NCI-H2029 (cell line): ENCODE measurements around the gene SPHK2.
A peak's percentile ranks its signal among the peaks of the same experiment; 100 is the strongest.
"Not testable (repeated sequence)": the region's sequence is repeated elsewhere in the genome, so short reads cannot be mapped to it uniquely, and the experiment has no call there.

ENCODE experiments used
- DNase-seq: peaks from one replicate; lab custom pipeline; 2025; lab: John Stamatoyannopoulos, UW

SPHK2 gene

DNA sequence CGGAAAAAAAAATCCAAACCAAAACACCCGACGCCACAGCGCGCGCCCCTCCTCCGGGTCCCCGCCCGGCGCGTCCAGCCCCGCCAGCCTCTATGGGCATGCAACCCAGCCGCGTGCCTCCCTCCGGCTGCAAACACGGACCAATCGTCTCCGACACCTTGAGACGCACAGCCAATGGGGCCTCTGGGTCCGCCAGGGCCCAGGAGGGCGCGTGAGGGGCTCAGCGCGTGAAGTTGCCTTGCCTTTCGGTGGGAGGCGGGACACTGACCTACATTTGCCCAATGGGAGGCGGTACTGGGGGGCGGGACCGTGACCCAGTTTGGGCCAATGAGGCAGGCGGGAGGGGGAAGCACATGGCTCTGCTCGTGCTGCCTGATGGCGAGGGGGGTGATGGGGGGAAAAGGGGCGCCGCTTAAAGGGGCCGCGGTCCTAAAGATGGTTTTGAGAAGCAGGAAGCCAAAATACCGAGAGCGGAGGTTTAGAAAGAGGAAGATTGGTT lies 18.2 kb downstream of the SPHK2 start:
- peak; percentile 99 for DNase-seq

DNA sequence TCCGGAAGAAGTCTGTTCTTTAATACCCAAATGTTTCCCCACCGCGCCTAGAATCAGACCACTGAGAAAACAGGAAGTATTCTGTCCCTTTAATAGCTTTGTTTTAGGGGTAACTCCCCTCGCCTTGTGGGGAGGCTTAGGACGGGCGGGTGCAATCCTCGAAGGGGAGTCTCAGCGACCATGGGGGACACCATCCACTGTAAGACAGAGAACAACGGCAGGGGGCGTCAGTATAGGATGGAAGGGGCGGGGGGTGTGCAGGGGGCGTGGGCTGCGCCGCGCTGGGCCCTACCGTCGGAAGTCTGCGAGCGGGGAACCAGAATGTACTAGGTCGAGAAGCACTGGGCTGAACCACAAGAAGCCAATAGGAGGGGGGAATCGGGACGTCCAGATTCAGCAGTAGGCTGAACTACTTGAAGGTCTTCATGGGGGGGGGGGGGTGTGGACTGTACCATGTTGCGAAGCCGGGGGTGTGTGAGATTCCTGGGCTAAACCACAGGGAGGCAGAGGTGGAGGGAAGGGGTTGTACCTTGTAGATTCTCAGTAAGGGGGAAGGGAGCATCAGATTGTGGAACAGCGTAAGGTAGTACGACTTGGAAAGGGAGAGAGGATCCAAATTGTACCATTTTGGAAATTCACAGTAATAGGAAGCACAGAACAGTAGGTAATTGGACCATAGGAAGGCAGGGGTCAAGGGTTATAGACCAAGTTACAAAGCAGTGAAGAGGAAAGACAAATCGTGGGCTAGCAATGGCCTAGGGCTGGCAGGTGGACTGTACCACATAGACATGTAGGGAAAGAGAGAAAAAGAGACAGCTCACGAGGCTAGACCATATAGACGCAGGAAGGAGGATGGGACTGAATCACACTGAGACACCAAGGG lies 18.9 kb downstream of the SPHK2 start:
- peak; percentile 97 for DNase-seq

DNA sequence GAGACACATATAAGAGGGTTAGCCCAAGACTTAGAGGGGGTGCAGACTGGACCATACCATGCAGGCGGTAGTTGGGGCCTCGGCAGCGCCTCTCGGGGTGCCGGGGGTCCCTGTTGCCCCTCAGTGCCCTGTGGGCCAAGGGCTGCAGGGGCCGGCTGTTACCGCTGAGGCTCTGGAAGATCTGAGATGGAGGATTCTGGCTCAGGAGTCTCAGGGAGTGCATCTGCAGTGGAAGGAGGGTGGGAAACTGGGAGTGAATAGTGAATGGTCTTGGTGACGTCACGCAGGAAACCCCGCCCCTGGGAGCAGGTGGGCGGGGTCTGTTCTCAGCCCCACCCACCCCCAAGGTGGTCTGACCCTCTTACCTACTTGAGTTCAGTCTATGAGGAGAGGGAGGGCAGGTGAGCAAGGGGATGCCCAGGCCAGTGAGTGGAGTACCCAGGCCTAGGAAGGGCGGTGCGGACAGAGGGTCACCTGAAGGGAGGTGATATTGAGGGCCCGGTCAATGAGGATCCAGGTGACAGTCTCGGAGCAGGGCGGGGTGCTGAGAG lies 19.6 kb downstream of the SPHK2 start:
- DNase-seq = no peak

DNA sequence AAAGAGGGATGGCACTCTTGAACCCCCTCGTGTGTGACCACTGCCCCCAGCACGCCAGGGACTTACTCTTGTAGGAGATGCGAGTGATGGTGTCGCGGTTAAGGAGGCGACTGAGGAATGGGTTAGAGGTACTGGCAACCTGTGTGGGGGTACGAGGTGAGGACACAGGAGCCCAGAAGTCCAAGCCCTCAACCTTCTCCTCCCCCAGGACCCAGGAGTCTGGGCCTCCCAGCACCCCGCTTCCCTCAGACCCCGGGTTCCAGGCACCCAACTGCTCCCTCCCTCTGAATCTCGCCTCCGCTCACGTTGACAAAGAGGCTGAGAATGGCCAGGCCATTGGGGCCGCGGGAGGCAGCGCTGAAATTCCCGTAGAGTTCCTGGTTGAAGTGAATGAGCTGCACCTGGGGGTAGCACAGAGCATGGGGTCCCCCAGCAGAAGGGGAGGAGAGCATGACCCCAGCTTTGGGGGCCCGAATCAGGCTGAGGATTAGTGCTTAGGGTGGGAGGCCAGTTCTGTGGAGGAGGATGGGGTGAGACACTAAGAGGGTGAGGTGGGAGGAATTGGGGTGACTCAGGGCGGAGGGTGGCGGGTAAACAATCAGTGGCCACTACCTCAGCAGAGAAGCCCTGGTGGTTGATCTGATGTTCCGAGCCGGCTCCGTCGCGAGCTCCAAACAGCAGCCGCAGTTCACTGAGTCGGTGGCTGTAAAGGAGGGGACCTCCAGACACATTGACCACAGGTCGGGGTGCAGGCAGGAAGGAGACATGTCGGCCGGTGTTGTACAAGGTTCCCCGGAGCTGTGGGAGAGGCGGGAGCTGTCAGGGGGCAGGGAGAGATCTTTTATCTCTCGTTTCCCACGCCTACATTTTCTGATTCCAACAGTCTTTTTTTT lies 20.4 kb downstream of the SPHK2 start:
- DNase-seq = no peak

DNA sequence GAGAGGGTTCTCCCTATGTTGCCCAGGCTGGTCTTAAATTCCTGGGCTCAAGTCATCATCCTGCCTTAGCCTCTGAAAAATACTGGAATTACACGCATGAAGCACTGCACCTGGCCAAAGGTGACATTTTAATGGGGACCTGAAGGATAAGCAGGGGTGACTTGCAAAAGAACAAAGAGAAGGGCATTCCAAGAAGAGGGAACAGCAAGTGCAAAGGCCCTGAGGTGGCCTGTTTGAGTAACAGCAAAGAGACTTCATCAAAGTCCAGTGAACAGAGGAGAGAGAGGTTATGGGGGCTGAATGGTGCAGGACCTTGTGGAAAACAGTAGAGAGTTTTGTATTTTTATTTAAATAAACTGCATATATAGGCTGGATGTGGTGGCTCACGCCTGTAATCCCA lies 22.5 kb downstream of the SPHK2 start:
- no peak for DNase-seq

DNA sequence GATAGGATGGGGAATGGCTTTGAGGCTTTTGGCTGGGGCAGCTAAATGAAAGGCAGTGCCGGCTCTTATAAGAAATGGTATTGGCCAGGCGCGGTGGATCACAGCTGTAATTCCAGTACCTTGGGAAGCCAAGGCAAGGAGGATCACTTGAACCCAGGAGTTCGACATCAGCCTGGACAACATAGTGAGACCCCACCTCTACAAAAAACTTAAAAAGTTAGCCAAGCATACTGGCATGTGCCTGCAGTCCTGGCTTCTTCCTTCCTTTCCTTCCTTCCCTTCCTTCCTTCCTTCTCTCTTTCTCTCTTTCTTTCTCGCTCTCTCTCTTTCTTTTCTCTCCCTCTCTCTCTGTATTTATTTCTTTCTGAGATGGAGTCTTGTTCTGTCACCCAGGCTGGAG lies 23.6 kb downstream of the SPHK2 start:
- DNase-seq = no peak

DNA sequence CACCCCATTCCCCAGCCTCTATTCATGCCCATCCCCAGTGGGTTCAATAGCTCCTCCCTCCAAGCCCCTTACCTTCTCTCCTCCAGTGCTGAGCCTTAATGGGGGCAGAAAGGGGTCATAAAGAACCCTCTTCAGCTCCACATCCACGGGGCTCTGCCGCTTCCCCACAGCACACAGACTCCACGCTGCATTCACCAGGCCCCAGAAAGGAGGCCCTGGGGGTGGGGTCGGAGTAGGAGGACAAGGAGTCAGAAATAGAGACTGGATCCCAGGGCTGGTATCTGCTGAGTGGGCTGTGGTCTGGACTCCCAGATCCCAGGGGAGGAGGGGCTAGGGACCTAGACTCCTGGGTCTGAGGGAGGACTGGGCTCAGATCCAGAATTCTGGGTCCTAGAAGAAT lies 25.0 kb downstream of the SPHK2 start:
- no peak for DNase-seq

DNA sequence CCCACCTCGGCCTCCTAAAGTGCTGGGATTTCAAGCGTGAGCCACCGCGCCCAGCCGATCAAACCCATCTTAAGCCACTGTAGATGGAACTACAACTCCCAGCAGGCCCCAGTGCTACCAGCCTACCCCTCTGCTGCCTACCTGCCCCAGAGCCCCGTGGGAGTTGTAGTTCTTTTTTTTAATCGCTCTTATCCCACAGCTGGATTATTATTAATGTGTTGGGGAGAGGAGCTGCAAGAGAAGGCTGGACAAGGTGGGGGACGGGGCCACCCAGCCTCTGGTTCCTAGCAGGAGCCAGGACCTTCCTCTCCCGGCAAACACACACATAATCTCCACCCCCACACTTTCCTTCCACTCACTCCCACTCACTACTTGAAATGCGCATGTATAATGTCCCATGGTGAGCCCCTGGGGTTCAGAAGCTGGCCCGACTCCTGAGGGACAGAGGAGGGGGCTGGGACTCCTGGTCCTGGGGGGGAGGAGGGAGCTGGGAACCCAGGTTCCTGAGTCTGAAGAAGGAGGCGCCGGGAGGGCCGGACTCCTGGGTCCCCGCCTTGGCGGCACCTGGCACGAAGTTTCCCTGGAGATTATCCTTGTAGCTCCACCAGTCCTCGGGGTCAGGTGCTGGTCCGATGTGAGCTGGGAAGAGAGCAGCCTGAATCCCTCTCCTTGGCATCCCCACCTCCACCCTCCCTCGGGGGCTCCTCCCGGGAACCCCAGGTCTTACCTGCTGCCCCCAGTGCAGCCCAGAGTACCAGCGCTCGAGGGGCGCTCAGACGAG lies 25.7 kb downstream of the SPHK2 start:
- peak; percentile 67 for DNase-seq

DNA sequence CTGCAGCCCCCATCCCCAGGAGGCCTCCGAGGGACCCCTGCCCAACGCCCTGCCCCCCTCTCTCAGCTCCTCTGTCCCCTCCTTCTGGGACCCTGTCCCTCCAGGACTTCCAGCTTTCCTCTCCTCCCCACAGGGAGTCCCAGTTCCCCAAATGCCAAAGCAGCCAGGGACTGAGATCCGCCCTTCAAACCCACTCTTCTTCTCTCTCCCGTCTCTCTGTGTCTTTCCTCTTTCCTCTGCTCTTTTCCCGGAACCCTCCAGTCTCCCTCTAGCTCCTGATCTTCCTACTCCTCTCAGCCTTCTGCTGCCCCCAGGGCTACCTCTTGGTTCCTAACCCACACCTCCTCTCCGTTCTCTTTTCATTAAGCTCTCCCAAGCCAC lies 26.3 kb downstream of the SPHK2 start:
- no peak for DNase-seq

DNA sequence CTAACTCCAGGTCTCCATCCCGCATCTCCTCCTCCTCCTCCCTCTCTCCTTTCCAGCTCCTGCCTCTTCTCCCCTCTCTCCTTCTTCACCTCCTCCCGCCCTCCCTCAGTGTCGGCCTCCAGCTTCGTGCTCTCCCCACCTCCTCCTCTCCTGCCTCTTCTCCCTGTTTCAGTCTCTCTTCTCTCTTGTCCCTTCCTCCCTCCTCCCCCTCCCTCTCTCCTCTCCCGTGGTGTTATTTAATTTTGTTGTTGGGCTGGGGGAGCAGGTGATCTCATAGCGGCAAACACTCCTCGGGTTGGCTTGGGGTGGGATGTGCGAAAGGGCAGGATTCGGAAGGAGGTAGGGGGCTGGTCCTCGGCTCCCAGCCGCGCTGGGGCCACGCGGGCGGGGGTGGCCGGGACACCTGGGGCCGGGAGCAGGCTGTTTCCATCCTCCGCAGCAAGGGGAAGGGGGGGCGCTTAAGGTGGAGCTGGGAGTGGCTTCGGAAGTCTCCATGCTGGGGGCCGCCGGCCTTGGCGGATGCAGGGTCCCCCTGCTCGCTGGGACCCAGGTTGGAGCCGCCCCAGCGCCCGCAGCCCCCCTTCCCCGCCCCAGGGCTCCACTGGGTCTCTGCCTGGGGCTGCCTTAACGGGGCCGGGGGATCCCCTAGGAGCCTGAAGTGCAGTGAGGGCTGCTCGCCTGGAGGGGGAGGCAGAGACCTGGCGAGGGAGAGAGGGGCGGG lies 26.9 kb downstream of the SPHK2 start, which contains the start of gene CA11:
TSS of gene CA11 (minus strand) at position 187 of the 721 bp plus-strand sequence. CDS start 555 bp downstream, outside the sequence.
- peak; percentile 76 for DNase-seq

DNA sequence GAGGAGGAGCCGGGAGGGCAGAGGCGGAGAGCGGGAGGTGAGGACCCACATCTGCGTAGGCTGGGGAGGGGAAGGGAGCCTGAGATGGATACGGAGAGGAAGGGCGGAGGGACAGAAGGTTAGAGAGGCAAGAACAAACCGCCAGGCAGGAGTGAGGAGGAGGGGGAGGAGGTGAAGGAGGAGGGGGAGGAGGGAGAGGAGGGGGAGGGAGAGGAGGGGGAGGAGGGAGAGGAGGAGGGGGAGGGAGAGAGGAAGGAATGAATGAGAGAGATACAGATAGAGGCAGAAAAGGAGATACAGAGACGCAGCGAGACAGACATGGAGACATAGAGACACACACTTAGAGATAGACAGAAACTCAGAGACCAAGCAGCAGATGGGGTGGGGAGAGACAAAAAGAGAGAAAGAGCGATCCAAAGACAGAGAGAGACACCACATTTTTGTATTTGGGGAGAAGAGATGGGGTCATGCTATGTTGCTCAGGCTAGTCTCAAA lies 27.5 kb downstream of the SPHK2 start:
- DNase-seq = peak; percentile 83

DNA sequence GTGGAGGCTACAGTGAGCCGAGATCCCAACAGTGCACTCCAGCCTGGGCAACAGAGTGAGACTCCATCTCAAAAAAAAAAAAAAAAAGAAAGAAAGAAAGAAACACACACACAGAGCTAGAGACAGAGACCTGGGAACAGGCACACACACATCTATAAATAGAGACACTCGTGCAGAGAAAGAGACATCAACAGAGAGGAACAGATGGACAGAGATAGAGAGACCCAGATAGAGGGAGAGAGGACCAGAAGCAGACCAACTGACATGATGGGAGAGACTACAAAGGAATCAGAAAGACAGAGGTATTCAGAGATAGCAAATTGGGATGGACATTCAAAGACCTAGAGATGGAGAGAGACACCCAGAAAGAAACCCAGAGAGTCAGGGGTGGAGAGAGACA lies 28.8 kb downstream of the SPHK2 start:
- DNase-seq = no peak

DNA sequence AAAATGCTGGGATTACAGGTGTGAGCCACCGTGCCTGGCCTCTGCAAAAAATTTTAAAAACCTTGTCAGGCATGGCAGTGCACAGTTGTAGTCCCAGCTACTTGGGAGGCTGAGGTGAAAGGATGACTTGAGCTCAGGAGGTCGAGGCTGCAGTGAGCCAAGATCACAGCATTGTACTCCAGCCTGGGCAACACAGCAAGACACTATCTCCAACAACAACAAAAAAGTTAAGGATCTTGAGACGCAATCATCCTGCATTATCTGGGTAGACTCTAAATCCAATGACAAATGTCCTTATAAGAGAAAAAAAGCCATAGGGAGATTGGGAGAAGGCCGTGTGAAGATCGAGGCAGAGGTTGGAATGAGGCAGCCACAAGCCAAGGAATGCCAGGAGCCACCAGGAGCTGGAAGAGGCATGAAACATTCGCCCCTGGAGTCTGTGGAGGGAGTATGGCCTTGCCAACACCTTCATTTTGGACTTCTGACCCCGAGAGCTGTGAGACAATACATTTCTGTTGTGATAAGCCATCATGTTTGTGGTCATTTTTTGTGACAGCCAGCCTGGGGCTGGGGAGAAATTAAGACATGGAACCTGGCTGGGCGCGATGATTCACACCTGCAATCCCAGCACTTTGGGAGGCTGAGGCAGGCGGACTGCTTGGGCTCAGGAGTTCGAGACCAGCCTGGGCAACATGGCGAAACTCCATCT lies 31.8 kb downstream of the SPHK2 start:
- DNase-seq = no peak

DNA sequence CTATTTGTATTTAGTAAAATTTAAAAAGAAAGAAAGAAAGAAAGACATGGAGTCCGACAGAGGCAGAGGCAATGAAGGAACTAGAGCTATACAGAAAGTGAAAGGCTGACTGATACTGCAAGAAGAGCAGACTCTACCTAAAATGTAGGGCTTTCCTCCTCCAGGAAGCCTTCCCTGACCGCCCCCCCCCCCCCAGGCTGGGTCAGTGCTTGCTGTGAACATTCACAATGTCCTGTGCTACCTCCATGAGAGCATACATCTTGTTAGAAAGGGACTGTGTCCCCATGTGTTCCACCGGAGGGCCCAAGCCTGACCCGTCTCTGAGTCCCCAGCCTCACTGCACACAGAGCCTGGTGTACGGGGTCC lies 32.4 kb downstream of the SPHK2 start:
- no peak for DNase-seq

DNA sequence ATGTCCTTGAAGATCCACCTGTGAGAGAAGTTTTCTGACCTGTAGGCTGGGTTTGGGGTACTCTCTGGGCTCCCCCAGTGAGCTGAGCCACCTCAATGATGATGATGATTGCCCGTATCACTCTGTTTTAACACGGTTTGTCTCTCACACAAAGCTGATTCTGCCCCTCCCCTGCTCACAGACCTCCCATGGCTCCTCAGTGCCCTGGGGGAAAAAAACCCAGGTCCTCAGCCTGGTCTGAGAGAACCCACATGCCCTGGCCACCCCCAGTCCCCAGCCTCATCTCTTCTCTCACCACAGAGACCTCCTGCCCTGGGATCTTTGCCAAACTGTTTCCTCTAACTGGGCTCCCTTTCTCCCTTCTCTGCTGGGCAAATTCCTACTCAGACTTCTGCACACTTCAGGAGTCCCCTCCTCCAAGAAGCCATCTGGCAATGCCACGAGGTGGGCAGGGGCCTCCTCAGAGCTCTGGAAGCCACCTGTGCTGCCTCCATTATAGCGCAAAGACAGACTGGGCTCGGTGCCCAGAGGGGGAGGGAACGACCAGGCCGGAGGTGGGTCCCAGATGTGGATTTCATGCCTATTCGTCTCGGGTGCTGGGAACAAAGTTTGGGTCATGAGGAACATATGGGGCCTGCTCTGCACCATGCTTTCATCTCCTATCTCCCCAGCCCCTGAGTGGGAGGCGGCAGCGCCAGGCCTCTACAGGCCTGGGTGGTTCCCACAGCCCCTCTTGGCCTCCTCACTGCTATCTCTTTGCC lies 35.2 kb downstream of the SPHK2 start:
- DNase-seq = no peak

DNA sequence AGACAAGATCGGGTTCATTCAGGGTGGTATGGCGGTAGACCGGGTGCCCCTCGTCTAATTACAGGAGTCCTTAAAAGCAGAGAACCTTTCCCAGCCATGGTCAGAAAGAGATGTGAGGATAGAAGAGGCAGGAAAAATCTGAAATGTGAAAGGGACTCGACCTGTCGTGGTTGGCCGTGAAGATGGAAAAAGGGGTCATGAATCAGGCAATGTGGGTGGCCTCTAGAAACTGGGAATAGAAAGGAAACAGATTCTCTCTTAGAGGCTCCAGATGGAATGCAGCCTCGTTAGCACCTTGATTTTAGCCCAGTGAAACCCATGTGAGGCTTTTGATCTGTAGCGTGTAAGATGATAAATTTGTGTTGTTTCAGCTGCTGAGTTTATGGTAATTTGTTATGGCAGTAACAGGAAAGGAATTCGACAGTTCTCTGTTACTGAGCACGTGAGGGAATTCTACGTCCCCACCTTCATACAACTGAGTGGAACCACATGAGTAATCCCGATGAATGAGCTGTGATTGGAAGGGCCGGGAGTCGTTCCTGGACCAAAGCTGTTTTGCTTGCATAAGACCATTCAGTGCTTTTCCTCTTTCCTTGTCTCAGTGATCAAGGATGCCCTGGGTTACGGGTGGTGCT lies 37.7 kb downstream of the SPHK2 start:
- DNase-seq = no peak

DNA sequence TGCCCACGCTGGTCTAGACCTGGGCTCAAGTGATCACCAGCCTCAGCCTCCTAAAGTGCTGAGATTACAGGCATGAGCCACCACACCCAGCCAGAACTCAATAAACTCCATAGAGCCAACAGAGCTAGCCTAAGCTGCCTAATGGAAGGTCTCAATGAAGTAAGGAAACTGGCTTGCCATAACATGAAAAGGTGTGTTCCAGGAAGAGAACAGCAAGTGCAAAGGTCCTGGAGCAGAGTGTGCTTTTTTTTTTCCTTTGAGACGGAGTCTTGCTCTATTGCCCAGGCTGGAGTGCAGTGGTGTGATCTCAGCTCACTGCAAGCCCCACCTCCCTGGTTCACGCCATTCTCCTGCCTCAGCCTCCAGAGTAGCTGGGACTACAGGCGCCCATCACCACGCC lies 38.5 kb downstream of the SPHK2 start:
- not testable (repeated sequence) for DNase-seq

DNA sequence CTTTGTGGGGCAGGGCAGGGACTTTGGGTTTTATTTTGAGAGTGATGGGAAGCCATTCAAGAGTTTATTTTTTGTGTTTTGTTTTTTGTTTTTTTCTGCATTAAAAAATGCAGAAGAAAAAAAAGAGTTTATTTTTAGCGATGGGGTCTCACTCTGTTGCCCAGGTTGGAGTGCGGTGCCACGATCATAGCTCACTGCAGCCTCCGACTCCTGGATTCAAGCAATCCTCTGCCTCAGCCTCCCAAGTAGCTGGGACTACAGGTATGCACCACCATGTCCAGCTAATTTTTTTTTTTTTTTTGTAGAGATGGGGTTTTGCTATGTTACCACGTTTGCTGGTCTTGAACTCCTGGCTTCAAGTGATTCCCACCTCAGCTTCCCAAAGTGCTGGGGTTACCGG lies 39.2 kb downstream of the SPHK2 start:
- DNase-seq = no peak

DNA sequence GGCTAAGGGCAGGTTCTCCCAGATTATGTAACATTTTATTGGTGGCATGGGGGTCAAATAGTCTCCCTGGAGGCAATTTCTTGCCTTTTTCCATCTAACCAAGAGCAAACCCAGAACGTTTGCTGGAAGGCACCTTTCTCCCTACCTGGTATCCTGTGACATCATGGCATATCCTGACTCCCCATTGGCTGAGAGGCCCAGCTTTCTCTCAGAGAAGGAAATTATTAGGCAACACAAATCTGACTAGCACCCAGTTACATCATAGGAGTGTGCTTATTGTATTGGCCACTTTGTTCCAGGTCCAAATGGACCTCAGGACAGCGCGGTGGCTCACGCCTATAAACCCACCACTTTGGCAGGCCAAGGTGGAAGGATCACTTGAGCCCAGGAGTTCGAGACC lies 40.5 kb downstream of the SPHK2 start:
- DNase-seq = no peak
